GM23338 (cell line): ENCODE data around the gene INHA. TPM values are rescaled to one million over a fixed set of nuclear protein-coding genes. Genes with fewer than 3 reads are reported as not detected.

Experiments used
- ATAC-seq: fragments of 200-7000 bp; cut with Tn5 transposase; 3 replicates; pipeline ENCODE4 v1.9.1; 2020
- DNase-seq: peaks from one replicate; pipeline ENCODE4 v3.0.0-alpha.2; 2015; ENCODE audit warnings: low spot score
- H2AFZ ChIP-seq: fragments of 200-600 bp; sonication (generic); 2 replicates; pipeline ENCODE4 v1.8.0; 2016; ENCODE audit warnings: antibody characterized with exemption, mild to moderate bottlenecking, moderate library complexity
- H3F3A ChIP-seq: fragments of 200-600 bp; sonication (generic); replicated peaks from 2 replicates; pipeline ENCODE4 v1.8.0; 2017; ENCODE audit warnings: antibody characterized with exemption, mixed run types, low read depth
- H3K27ac ChIP-seq: fragments of 200-600 bp; sonication (generic); 2 replicates; pipeline ENCODE4 v1.6.1; 2016; ENCODE audit warnings: low read depth
- H3K27me3 ChIP-seq: fragments of 200-600 bp; sonication (generic); 2 replicates; pipeline ENCODE4 v1.8.0; 2016; ENCODE audit warnings: mild to moderate bottlenecking, mixed run types, moderate library complexity; ENCODE audit not compliant: insufficient read depth
- H3K36me3 ChIP-seq: fragments of 200-600 bp; sonication (generic); 2 replicates; pipeline ENCODE4 v1.8.0; 2016; ENCODE audit warnings: mild to moderate bottlenecking; ENCODE audit not compliant: insufficient read depth
- H3K4me1 ChIP-seq: fragments of 200-600 bp; sonication (generic); 2 replicates; pipeline ENCODE4 v1.8.0; 2016; ENCODE audit warnings: mild to moderate bottlenecking, moderate library complexity; ENCODE audit not compliant: insufficient read depth
- H3K4me2 ChIP-seq: fragments of 200-600 bp; sonication (generic); 2 replicates; pipeline ENCODE4 v1.7.1; 2017; ENCODE audit warnings: mixed run types
- H3K4me3 ChIP-seq: fragments of 200-600 bp; sonication (generic); 2 replicates; pipeline ENCODE4 v1.6.1; 2016; ENCODE audit warnings: mixed run types
- H3K79me2 ChIP-seq: fragments of 200-600 bp; sonication (generic); replicated peaks from 2 replicates; pipeline ENCODE4 v1.8.0; 2017; ENCODE audit warnings: mild to moderate bottlenecking; ENCODE audit not compliant: insufficient read depth
- H3K9me2 ChIP-seq: fragments of 200-600 bp; sonication (generic); 2 replicates; pipeline ENCODE4 v1.8.0; 2017; ENCODE audit not compliant: insufficient read depth
- H4K20me1 ChIP-seq: fragments of 200-600 bp; sonication (generic); replicated peaks from 2 replicates; pipeline ENCODE4 v1.8.0; 2017; ENCODE audit warnings: mild to moderate bottlenecking; ENCODE audit not compliant: insufficient read depth
- H3K27ac Mint-ChIP-seq: 2 replicates; pipeline ENCODE4 v1.8.0; 2020; ENCODE audit warnings: inconsistent platforms, mild to moderate bottlenecking, moderate library complexity, mixed read lengths
- H3K27me3 Mint-ChIP-seq: 3 replicates; pipeline ENCODE4 v1.8.0; 2022; ENCODE audit warnings: low read depth, mild to moderate bottlenecking, moderate library complexity, mixed read lengths, inconsistent platforms; ENCODE audit not compliant: insufficient read depth, poor library complexity
- H3K36me3 Mint-ChIP-seq: 3 replicates; pipeline ENCODE4 v1.8.0; 2021; ENCODE audit warnings: low read depth, mild to moderate bottlenecking, inconsistent platforms, moderate library complexity, mixed read lengths
- H3K4me1 Mint-ChIP-seq: 3 replicates; pipeline ENCODE4 v1.8.0; 2020; ENCODE audit warnings: mild to moderate bottlenecking, inconsistent platforms, mixed read lengths
- H3K4me3 Mint-ChIP-seq: 3 replicates; pipeline ENCODE4 v1.8.0; 2021; ENCODE audit warnings: moderate library complexity, mild to moderate bottlenecking, inconsistent platforms, mixed read lengths
- H3K9me3 Mint-ChIP-seq: 3 replicates; pipeline ENCODE4 v1.8.0; 2020; ENCODE audit warnings: moderate library complexity, mild to moderate bottlenecking, inconsistent platforms, mixed read lengths
- CREB1 ChIP-seq: fragments of 250-450 bp; sonication (Bioruptor Pico); IDR thresholded peaks from 2 replicates; pipeline ENCODE4 v1.5.0; 2020; ENCODE audit warnings: low read depth, mild to moderate bottlenecking, moderate library complexity
- CTCF ChIP-seq, 2 experiments: fragments of 200-600 bp in 1 of 2; sonication (generic) in 1 of 2; conservative IDR thresholded peaks; 2 replicates each; pipeline versions ENCODE4 v1.5.1 to v1.6.1; 2016 to 2017; ENCODE audit warnings: antibody characterized with exemption in 2 of 2, low read depth in 2 of 2, mild to moderate bottlenecking in 2 of 2, moderate library complexity in 1 of 2
- ETS1 ChIP-seq: IDR thresholded peaks from 2 replicates; pipeline ENCODE4 v1.6.1; 2016; ENCODE audit warnings: antibody characterized with exemption
- EZH2 ChIP-seq: fragments of 200-600 bp; sonication (generic); IDR thresholded peaks from one replicate; pipeline ENCODE4 v1.8.0; 2017; ENCODE audit warnings: antibody characterized with exemption, mild to moderate bottlenecking, low read depth; ENCODE audit not compliant: unreplicated experiment
- EZH2phosphoT487 ChIP-seq: fragments of 200-600 bp; sonication (generic); IDR thresholded peaks from one replicate; pipeline ENCODE4 v1.8.1; 2018; ENCODE audit warnings: antibody characterized with exemption; ENCODE audit not compliant: unreplicated experiment
- JUNB ChIP-seq: IDR thresholded peaks from one replicate; pipeline ENCODE4 v1.6.1; 2016; ENCODE audit warnings: antibody characterized with exemption; ENCODE audit not compliant: unreplicated experiment
- NANOG ChIP-seq: IDR thresholded peaks from 2 replicates; pipeline ENCODE4 v1.6.1; 2016; ENCODE audit warnings: antibody characterized with exemption, borderline replicate concordance
- ZNF114 ChIP-seq: fragments of 250-450 bp; sonication (Bioruptor Pico); IDR thresholded peaks from 2 replicates; pipeline ENCODE4 v1.5.0; 2020; ENCODE audit warnings: mild to moderate bottlenecking, moderate library complexity
- ZNF331 ChIP-seq: fragments of 250-450 bp; sonication (Bioruptor Pico); IDR thresholded peaks from 2 replicates; pipeline ENCODE4 v1.5.0; 2020; ENCODE audit warnings: low read depth, mild to moderate bottlenecking, moderate library complexity
- ZNF462 ChIP-seq: fragments of 250-450 bp; sonication (Bioruptor Pico); IDR thresholded peaks from 2 replicates; pipeline ENCODE4 v1.5.0; 2020; ENCODE audit warnings: mild to moderate bottlenecking, moderate library complexity
- polyA plus RNA-seq: library from polyadenylated mRNA; unstranded; fragments of >200 nt; fragmentation: Nextera tagmentation; extraction: Ambion mirVana; gene quantifications from 2 replicates; pipeline ENCODE4 v1.2.1, GENCODE V29; 2016
- total RNA-seq: library from RNA; depleted of rRNA; stranded (reverse); fragments of >200 nt; shearing (Covaris generic); gene quantifications from 2 replicates; pipeline ENCODE4 v1.2.3, GENCODE V29; 2014

INHA gene
- total and polyA plus RNA-seq, 2 experiments from 2014 or later = 1.5 to 1.6 TPM

- Mint-ChIP-seq H3K27me3 (peaks cover 41% of the 10 kb centered on the region), H3K36me3 (peaks cover 77% of the 10 kb centered on the region), H3K4me1 (peaks cover 70% of the 10 kb centered on the region), H3K9me3 (peaks cover 2% of the 10 kb centered on the region; the same call in 2 of the 3 replicates), H3K27ac (peak overlapping the region; percentile 95), H3K4me3 (peak overlapping the region; percentile 17; the same call in 1 of the 3 replicates)
- peaks cover 20% of the 10 kb centered on the region; the same call in 1 of the 2 replicates for H3K79me2 ChIP-seq
- peaks cover 8% of the 10 kb centered on the region; the same call in 1 of the 2 replicates for H3K36me3 ChIP-seq
- DNase-seq = no peak
- peaks cover 13% of the 10 kb centered on the region for H3K27me3 ChIP-seq
- H3K4me1 ChIP-seq = peaks cover 61% of the 10 kb centered on the region
- peak overlapping the region; percentile 24; the same call in 1 of the 2 replicates for H3K4me2 ChIP-seq
- ATAC-seq = no peak
- H3F3A ChIP-seq = peaks cover 46% of the 10 kb centered on the region
- TF ChIP-seq EZH2 = no peak
- TF ChIP-seq NANOG = no peak
- no peak for TF ChIP-seq CREB1 (CRISPR knock-in tag)
- H3K4me3 ChIP-seq = no peak overlapping the region
- peak overlapping the region; percentile 98 for H3K27ac ChIP-seq
- no peaks in the 10 kb centered on the region for H3K9me2 ChIP-seq
- no peak overlapping the region for H2AFZ ChIP-seq
- H4K20me1 ChIP-seq = no peaks in the 10 kb centered on the region
Observed at GRCh38 chr2:219566640-219567039, 5.5 kb upstream of the INHA start.

- Histone ChIP-seq H3K27me3 (peaks cover 13% of the 10 kb centered on the region), H3K9me2 (no peaks in the 10 kb centered on the region), H4K20me1 (no peaks in the 10 kb centered on the region), H3F3A (peaks cover 43% of the 10 kb centered on the region), H3K4me3 (no peak overlapping the region), H3K27ac (no peak overlapping the region), H3K4me2 (no peak overlapping the region), H3K79me2 (peaks cover 20% of the 10 kb centered on the region; the same call in 1 of the 2 replicates), H2AFZ (no peak overlapping the region), H3K4me1 (peaks cover 61% of the 10 kb centered on the region), H3K36me3 (peaks cover 8% of the 10 kb centered on the region; the same call in 1 of the 2 replicates)
- TF ChIP-seq CTCF (conservative IDR thresholded peaks at IDR 0.05; ENCODE audit: low read depth in 2 of 2) (no peak), ZNF114 (CRISPR knock-in tag) (no peak), NANOG (no peak), ETS1 (no peak), CREB1 (CRISPR knock-in tag) (no peak), ZNF462 (no peak), EZH2 (no peak), JUNB (no peak), EZH2phosphoT487 (no peak), ZNF331 (CRISPR knock-in tag) (no peak)
- Mint-ChIP-seq H3K27me3 (peaks cover 41% of the 10 kb centered on the region), H3K9me3 (peaks cover 2% of the 10 kb centered on the region; the same call in 2 of the 3 replicates), H3K4me1 (peaks cover 70% of the 10 kb centered on the region), H3K27ac (no peak overlapping the region), H3K4me3 (no peak overlapping the region), H3K36me3 (peaks cover 77% of the 10 kb centered on the region)
- DNase-seq (no peak), ATAC-seq (no peak)
Observed at GRCh38 chr2:219567131-219567530, 5.0 kb upstream of the INHA start.
